ENCODE measurements around the gene HEXD.

HEXD gene

GRCh38 chr17:82491533-82491932 lies 73.4 kb downstream of the HEXD start:
- Histone ChIP-seq H3K4me3 (no peak overlapping the region), H3K27ac (no peak overlapping the region), H3K36me3 (ENCODE audit: insufficient read depth, low read length) (peaks cover 3% of the 10 kb centered on the region; the same call in 1 of the 2 replicates), H3K9me3 (ENCODE audit: low read depth, low read length) (no peaks in the 10 kb centered on the region), H3K9ac (ENCODE audit: insufficient read length) (no peak overlapping the region)
- no peak for TF ChIP-seq POLR2AphosphoS5 (IDR thresholded peaks at IDR 0.05; ENCODE audit: borderline replicate concordance, low read depth, low read length)
- no peak for TF ChIP-seq FOXP2 (optimal IDR thresholded peaks at IDR 0.05; ENCODE audit: control extremely low read depth, extremely low read length, insufficient read depth)
- TF ChIP-seq EZH2 (IDR thresholded peaks at IDR 0.05) = no peak
- no peak for DNase-seq (ENCODE audit: low read depth, low spot score)

Data from SK-N-MC (cell line).